SKM-1 treated with dmso at 0.1 percent for 144 hours (cell line): ENCODE data around the gene NKX2-2.
"Not testable (repeated sequence)": the region's sequence is repeated elsewhere in the genome, so short reads cannot be mapped to it uniquely, and the experiment has no call there.

ENCODE experiments used
- DNase-seq: peaks from one replicate; lab custom pipeline; 2025; ENCODE audit not compliant: unreplicated experiment; lab: John Stamatoyannopoulos, UW

The NKX2-2 gene

GRCh38 chr20:21509597-21510371 lies 4.1 kb downstream of the NKX2-2 start:
- no peak for DNase-seq

GRCh38 chr20:21509079-21509596 lies 4.7 kb downstream of the NKX2-2 start:
- DNase-seq, result no peak

- DNase-seq, result no peak
These were observed 5.4 kb downstream of the NKX2-2 start for GRCh38 chr20:21508230-21509078.

- no peak for DNase-seq
These were observed 6.2 kb downstream of the NKX2-2 start for GRCh38 chr20:21507400-21508229.

GRCh38 chr20:21505810-21506530 lies 7.9 kb downstream of the NKX2-2 start:
- DNase-seq, result peak; percentile 19

GRCh38 chr20:21505161-21505809 lies 8.6 kb downstream of the NKX2-2 start:
- peak; percentile 46 for DNase-seq

- no peak for DNase-seq
These were observed 9.5 kb downstream of the NKX2-2 start for GRCh38 chr20:21504323-21504722.

- DNase-seq, result no peak
These were observed 10.5 kb downstream of the NKX2-2 start for GRCh38 chr20:21503345-21503744.

- DNase-seq, result no peak
These were observed 12.7 kb downstream of the NKX2-2 start for GRCh38 chr20:21501184-21501583.

GRCh38 chr20:21500599-21500998 lies 13.3 kb downstream of the NKX2-2 start:
- no peak for DNase-seq

GRCh38 chr20:21499641-21500040 lies 14.2 kb downstream of the NKX2-2 start:
- DNase-seq, result no peak

GRCh38 chr20:21498635-21499034 lies 15.2 kb downstream of the NKX2-2 start:
- DNase-seq, result no peak

- DNase-seq, result no peak
These were observed 15.7 kb downstream of the NKX2-2 start for GRCh38 chr20:21498195-21498594.

- DNase-seq, result no peak
These were observed 17.4 kb downstream of the NKX2-2 start for GRCh38 chr20:21496452-21496851.

GRCh38 chr20:21493049-21493448 lies 20.8 kb downstream of the NKX2-2 start:
- DNase-seq, result no peak

- no peak for DNase-seq
These were observed 23.8 kb downstream of the NKX2-2 start for GRCh38 chr20:21490105-21490504.

- DNase-seq, result not testable (repeated sequence)
These were observed 33.7 kb downstream of the NKX2-2 start for GRCh38 chr20:21480144-21480543.

- DNase-seq, result no peak
These were observed 48.1 kb downstream of the NKX2-2 start for GRCh38 chr20:21465799-21466198.

GRCh38 chr20:21464916-21465315 lies 48.9 kb downstream of the NKX2-2 start:
- no peak for DNase-seq
